PC-3 (cell line): Measurements from ENCODE around the gene KCNG4.

ENCODE experiments used
- EZH2 ChIP-seq: fragments of 300-600 bp; sonication (generic); IDR thresholded peaks from one replicate; pipeline ENCODE4 v1.6.1; 2017; ENCODE audit warnings: antibody characterized with exemption, mild to moderate bottlenecking, low read length; ENCODE audit not compliant: unreplicated experiment
- TF ChIP-seq, protein P1 (sequence below): fragments of 300-600 bp; sonication (generic); conservative IDR thresholded peaks from 2 replicates; pipeline ENCODE4 v1.5.1; 2017; ENCODE audit warnings: antibody characterized with exemption, low read depth, mild to moderate bottlenecking, low read length

DNA sequence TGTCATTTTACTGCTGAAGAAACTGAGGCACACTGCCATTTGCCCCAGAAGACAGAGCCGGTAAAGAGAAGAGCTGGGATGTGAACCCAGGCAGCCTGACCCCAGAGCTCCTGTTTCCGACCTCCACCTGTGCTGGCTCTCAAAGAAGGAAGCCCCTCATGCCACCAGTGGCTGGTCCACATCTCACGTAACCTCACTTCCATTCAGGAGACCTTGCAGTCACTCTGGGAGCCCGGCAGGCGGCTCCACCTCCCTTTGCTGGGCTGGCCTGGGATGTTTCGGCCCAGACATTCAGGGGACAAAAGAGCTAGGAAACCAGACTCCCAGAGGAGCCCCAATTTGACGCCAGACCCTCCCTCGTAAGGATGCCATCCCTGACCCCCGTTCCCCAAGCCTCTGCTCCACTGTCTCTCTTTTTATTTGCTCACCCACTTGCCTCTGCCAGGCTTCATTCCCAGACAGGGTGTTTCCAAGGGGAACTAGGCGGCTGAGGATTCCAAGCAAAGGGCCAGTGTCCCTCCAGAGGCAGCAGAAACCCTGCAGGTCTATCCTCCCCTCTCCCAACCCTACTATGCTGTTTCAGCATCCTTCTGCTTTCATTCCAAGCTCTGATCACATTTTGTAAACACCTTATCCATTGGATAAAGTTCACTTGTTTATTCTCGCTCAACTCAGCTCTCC, 55.8 kb downstream of the KCNG4 start:
- TF ChIP-seq, protein P1, sequence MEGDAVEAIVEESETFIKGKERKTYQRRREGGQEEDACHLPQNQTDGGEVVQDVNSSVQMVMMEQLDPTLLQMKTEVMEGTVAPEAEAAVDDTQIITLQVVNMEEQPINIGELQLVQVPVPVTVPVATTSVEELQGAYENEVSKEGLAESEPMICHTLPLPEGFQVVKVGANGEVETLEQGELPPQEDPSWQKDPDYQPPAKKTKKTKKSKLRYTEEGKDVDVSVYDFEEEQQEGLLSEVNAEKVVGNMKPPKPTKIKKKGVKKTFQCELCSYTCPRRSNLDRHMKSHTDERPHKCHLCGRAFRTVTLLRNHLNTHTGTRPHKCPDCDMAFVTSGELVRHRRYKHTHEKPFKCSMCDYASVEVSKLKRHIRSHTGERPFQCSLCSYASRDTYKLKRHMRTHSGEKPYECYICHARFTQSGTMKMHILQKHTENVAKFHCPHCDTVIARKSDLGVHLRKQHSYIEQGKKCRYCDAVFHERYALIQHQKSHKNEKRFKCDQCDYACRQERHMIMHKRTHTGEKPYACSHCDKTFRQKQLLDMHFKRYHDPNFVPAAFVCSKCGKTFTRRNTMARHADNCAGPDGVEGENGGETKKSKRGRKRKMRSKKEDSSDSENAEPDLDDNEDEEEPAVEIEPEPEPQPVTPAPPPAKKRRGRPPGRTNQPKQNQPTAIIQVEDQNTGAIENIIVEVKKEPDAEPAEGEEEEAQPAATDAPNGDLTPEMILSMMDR, result 0 out of 2 replicates have a peak, but pooled peaks have one; percentile 27
- TF ChIP-seq EZH2, result no peak
